HL-60 (cell line): ENCODE data around the gene NRG4.

ENCODE experiments used
- DNase-seq, 2 experiments: peaks; one replicate each; pipeline ENCODE4 v3.0.0-alpha.2; 2010 to 2020; ENCODE audit warnings: low read depth in 1 of 2, low spot score in 1 of 2
- H3K27ac ChIP-seq: fragments of 250-450 bp; sonication (Bioruptor Pico); replicated peaks from 2 replicates; pipeline ENCODE4 v1.5.1; 2020; ENCODE audit warnings: mild to moderate bottlenecking, moderate library complexity
- H3K27me3 ChIP-seq: fragments of 250-450 bp; sonication (Bioruptor Pico); 2 replicates; pipeline ENCODE4 v1.5.1; 2021; ENCODE audit warnings: mild to moderate bottlenecking, moderate library complexity; ENCODE audit not compliant: insufficient read depth, poor library complexity, severe bottlenecking
- H3K4me3 ChIP-seq: replicated peaks from 2 replicates; pipeline ENCODE4 v1.5.1; 2011; ENCODE audit warnings: mild to moderate bottlenecking, control low read depth, low read length; ENCODE audit not compliant: insufficient read depth
- CTCF ChIP-seq: IDR thresholded peaks from one replicate; pipeline ENCODE4 v1.5.1; 2011; ENCODE audit warnings: low read length, control low read depth, inconsistent platforms; ENCODE audit not compliant: insufficient read depth
- GABPA ChIP-seq: IDR thresholded peaks from 2 replicates; pipeline ENCODE4 v1.6.1; 2012; ENCODE audit warnings: low read depth
- POLR2AphosphoS5 ChIP-seq: IDR thresholded peaks from 2 replicates; pipeline ENCODE4 v1.6.1; 2012; ENCODE audit warnings: low read depth
- REST ChIP-seq: IDR thresholded peaks from 2 replicates; pipeline ENCODE4 v1.6.1; 2012; ENCODE audit warnings: low read depth; ENCODE audit not compliant: insufficient replicate concordance
- SPI1 ChIP-seq: IDR thresholded peaks from 2 replicates; pipeline ENCODE4 v1.6.1; 2012; ENCODE audit warnings: low read depth, mild to moderate bottlenecking, borderline replicate concordance

The NRG4 gene

GRCh38 chr15:76059320-76060117, 47.3 kb upstream of the NRG4 start, which contains the start of gene TMEM266:
TMEM266 (plus strand) TSS chr15:76059985; CDS start chr15:76134264, 74,279 bp downstream.
- peak in 1 of 2 experiments; percentile 22 for DNase-seq
- Histone ChIP-seq H3K27me3 (peaks cover 3% of the 10 kb centered on the region), H3K27ac (no peak within 1 kb of the TSS), H3K4me3 (peak within 1 kb of the TSS; percentile 62)
- TF ChIP-seq GABPA, result no peak
- TF ChIP-seq SPI1, result no peak
- no peak for TF ChIP-seq REST
- no peak for TF ChIP-seq CTCF
- TF ChIP-seq POLR2AphosphoS5, result no peak

- TF ChIP-seq REST, result no peak
- TF ChIP-seq POLR2AphosphoS5, result no peak
- TF ChIP-seq GABPA, result no peak
- no peak for TF ChIP-seq SPI1
- no peak for TF ChIP-seq CTCF
- DNase-seq, result peak; percentile 45 to 56
- no peak overlapping the region for H3K27ac ChIP-seq
- H3K27me3 ChIP-seq, result peaks cover 3% of the 10 kb centered on the region
- H3K4me3 ChIP-seq, result peak overlapping the region; percentile 62
These were observed 46.6 kb upstream of the NRG4 start for GRCh38 chr15:76058714-76059319.

GRCh38 chr15:76057332-76058000, 45.2 kb upstream of the NRG4 start:
- H3K4me3 ChIP-seq, result peak overlapping the region; percentile 25
- TF ChIP-seq REST (no peak), GABPA (no peak), CTCF (peak; percentile 13), POLR2AphosphoS5 (no peak)
- peaks cover 3% of the 10 kb centered on the region for H3K27me3 ChIP-seq
- peak; percentile 21 to 49 for DNase-seq
- H3K27ac ChIP-seq, result peak overlapping the region; percentile 60
